Measurements from ENCODE around the gene ARPC5. TPM values are rescaled to one million over a fixed set of nuclear protein-coding genes. Genes with fewer than 3 reads are reported as not detected.
"Not testable (repeated sequence)": the region's sequence is repeated elsewhere in the genome, so short reads cannot be mapped to it uniquely, and the experiment has no call there.

Gene ARPC5
- total and polyA plus RNA-seq, 9 donors: 41.8 to 104 (median 64.1) TPM

DNA sequence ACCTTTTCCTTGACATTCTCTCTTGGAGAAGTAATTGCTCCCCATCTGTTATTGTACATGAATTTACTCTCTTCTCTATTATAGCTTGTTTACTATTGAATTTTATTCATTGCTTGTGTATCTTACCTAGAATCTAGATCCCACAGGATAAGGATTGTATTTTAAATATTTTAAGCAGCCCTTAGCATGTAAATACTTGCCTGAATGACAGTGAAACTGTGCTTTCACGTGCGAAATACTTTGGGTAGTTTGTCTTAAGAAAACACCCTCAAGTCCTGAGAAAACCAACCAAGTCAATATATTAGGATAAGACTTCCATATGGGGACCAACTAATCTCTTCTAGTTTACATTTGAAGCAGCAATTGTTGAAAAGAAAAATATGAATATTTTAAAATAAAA is 15.3 kb downstream of the ARPC5 start:
- no peaks in the 10 kb centered on the region for H3K9me3 ChIP-seq
- DNase-seq: no peak
- no peaks in the 10 kb centered on the region for H3K36me3 ChIP-seq
- no peak overlapping the region for H3K4me3 ChIP-seq
- no peaks in the 10 kb centered on the region for H3K27me3 ChIP-seq
- H3K4me1 ChIP-seq (ENCODE audit: insufficient read depth): no peaks in the 10 kb centered on the region
- WGBS, 3 donors: 45 to 65% (median 47%) methylated on average over 2 of the region's 2 CpGs
- no peak overlapping the region for H3K27ac ChIP-seq
- intact Hi-C loops (cut with DNase I): loop anchor here in 2 of 4 donors (10.0 kb wide), 2 partner anchors 146 to 346 kb away; partner anchors contain the start of gene SMG7 (in 2 of the 2)
- TF ChIP-seq EP300 (IDR thresholded peaks at IDR 0.05) (no peak), CTCF (IDR thresholded peaks at IDR 0.05) (no peak), POLR2A (IDR thresholded peaks at IDR 0.05) (no peak)

DNA sequence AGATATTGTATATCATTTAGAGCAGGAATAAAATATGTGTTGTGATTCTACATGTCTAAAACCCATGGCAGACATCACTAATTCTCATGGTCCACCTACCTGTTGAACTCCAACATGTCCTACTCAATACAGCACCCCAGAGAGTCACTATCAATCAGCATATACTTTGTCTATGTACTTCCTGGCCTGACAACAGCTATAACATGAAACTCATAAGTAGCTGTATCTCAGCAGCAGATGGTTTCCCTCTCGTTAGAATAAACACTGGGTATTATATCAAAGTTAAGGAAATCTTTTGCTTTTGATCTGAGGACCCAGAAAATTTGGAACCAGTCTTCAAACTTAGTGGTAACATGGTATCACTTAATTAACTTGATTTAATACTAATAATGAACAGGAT is 15.8 kb downstream of the ARPC5 start:
- 51 to 60% (median 58%) methylated on average over 1 of the region's 1 CpG for WGBS, 3 donors
- Histone ChIP-seq H3K9me3 (no peaks in the 10 kb centered on the region), H3K27ac (no peak overlapping the region), H3K4me3 (no peak overlapping the region), H3K27me3 (no peaks in the 10 kb centered on the region), H3K4me1 (ENCODE audit: insufficient read depth) (no peaks in the 10 kb centered on the region), H3K36me3 (no peaks in the 10 kb centered on the region)
- no peak for DNase-seq
- TF ChIP-seq CTCF (IDR thresholded peaks at IDR 0.05): no peak
- no peak for TF ChIP-seq POLR2A (IDR thresholded peaks at IDR 0.05)
- no peak for TF ChIP-seq EP300 (IDR thresholded peaks at IDR 0.05)
- intact Hi-C loops (cut with DNase I): loop anchor here in 2 of 4 donors (10.0 kb wide), 2 partner anchors 145 to 345 kb away; partner anchors contain the start of gene SMG7 (in 2 of the 2)

GRCh38 chr1:183618202-183618601 is 17.4 kb downstream of the ARPC5 start:
- DNase-seq; H3K27me3 ChIP-seq; H3K36me3 ChIP-seq; H3K4me1 ChIP-seq (ENCODE audit: insufficient read depth); H3K9me3 ChIP-seq; intact Hi-C loops (cut with DNase I); H3K27ac ChIP-seq; H3K4me3 ChIP-seq: not testable (repeated sequence)
- WGBS, 3 donors: 93 to 96% (median 95%) methylated on average over 5 of the region's 5 CpGs

DNA sequence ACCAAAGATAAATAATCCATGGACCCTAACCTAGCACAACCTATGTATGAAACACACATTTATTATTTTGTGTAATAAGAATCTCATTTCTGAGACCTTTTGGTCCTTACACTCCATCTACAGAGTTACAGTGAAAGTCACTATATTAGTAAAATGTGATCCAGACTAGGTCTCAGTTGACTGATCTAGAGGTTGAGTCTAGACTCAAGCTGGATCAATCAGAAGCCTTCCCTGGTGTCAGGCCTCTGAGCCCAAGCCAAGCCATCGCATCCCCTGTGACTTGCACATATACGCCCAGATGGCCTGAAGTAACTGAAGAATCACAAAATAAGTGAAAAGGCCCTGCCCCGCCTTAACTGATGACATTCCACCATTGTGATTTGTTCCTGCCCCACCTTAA is 22.6 kb downstream of the ARPC5 start:
- H3K4me3 ChIP-seq; DNase-seq; intact Hi-C loops (cut with DNase I); H3K36me3 ChIP-seq; H3K9me3 ChIP-seq; H3K27me3 ChIP-seq; H3K27ac ChIP-seq: not testable (repeated sequence)
- H3K4me1 ChIP-seq (ENCODE audit: insufficient read depth): peaks cover 12% of the 10 kb centered on the region
- 91 to 99% (median 95%) methylated on average over 3 of the region's 3 CpGs for WGBS, 3 donors

- Histone ChIP-seq H3K27me3 (no peaks in the 10 kb centered on the region), H3K27ac (no peak overlapping the region), H3K36me3 (no peaks in the 10 kb centered on the region), H3K4me3 (no peak overlapping the region), H3K9me3 (no peaks in the 10 kb centered on the region), H3K4me1 (ENCODE audit: insufficient read depth) (peaks cover 12% of the 10 kb centered on the region)
- 62 to 65% (median 64%) methylated on average over 3 of the region's 3 CpGs for WGBS, 3 donors
- no peak for TF ChIP-seq CTCF (IDR thresholded peaks at IDR 0.05)
- TF ChIP-seq POLR2A (IDR thresholded peaks at IDR 0.05): no peak
- TF ChIP-seq EP300 (IDR thresholded peaks at IDR 0.05): no peak
- intact Hi-C loops (cut with DNase I): no loop called here
- no peak for DNase-seq
Observed at GRCh38 chr1:183612407-183612806, 23.2 kb downstream of the ARPC5 start.
